Measurements from ENCODE around the gene CAMK2N2. TPM values are rescaled to one million over a fixed set of nuclear protein-coding genes. Genes with fewer than 3 reads are reported as not detected.

Gene CAMK2N2
- total RNA-seq, 1 donor from 2014 or later, result 5.6 TPM

DNA sequence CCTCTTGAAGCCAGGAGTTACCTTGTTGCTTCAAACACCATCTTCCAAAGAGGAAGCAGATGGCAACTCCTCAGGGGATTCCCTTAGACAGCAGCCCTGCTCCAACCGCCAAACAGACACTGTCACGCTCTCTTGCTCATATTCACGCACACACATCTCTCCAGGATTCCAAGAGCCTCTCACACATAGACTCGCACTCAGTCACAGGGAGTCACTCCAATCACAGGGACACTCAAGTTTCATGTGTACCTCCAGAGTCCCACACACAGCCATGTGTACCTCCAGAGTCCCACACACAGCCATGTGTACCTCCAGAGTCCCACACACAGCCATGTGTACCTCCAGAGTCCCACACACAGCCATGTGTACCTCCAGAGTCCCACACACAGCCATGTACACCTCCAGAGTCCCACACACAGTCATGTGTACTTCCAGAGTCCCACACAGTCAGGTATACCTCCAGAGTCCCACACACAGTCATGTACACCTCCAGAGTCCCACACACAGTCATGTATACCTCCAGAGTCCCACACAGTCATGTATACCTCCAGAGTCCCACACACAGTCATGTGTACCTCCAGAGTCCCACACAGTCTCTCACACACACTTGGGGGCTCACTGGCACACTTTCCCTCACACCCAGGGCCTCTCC lies 25.8 kb downstream of the CAMK2N2 start:
- H3K4me1 Mint-ChIP-seq, result peaks cover 8% of the 10 kb centered on the region
- H3K36me3 Mint-ChIP-seq (ENCODE audit: low read depth), result no peaks in the 10 kb centered on the region
- H3K27me3 Mint-ChIP-seq (ENCODE audit: low read depth), result peaks cover 54% of the 10 kb centered on the region
- H3K27ac Mint-ChIP-seq (ENCODE audit: unreplicated experiment), result no peak overlapping the region
- DNase-seq (ENCODE audit: low read depth, low spot score), result no peak
- TF ChIP-seq, protein P1, sequence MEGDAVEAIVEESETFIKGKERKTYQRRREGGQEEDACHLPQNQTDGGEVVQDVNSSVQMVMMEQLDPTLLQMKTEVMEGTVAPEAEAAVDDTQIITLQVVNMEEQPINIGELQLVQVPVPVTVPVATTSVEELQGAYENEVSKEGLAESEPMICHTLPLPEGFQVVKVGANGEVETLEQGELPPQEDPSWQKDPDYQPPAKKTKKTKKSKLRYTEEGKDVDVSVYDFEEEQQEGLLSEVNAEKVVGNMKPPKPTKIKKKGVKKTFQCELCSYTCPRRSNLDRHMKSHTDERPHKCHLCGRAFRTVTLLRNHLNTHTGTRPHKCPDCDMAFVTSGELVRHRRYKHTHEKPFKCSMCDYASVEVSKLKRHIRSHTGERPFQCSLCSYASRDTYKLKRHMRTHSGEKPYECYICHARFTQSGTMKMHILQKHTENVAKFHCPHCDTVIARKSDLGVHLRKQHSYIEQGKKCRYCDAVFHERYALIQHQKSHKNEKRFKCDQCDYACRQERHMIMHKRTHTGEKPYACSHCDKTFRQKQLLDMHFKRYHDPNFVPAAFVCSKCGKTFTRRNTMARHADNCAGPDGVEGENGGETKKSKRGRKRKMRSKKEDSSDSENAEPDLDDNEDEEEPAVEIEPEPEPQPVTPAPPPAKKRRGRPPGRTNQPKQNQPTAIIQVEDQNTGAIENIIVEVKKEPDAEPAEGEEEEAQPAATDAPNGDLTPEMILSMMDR (conservative IDR thresholded peaks at IDR 0.05), result no peak
- H3K4me3 Mint-ChIP-seq, result no peak overlapping the region
- no peaks in the 10 kb centered on the region for H3K9me3 Mint-ChIP-seq

GRCh38 chr3:184234671-184235380 lies 26.5 kb downstream of the CAMK2N2 start:
- no peaks in the 10 kb centered on the region for H3K36me3 Mint-ChIP-seq (ENCODE audit: low read depth)
- H3K27ac Mint-ChIP-seq (ENCODE audit: unreplicated experiment), result no peak overlapping the region
- TF ChIP-seq, protein P1 (conservative IDR thresholded peaks at IDR 0.05), result no peak
- DNase-seq (ENCODE audit: low read depth, low spot score), result no peak
- no peaks in the 10 kb centered on the region for H3K9me3 Mint-ChIP-seq
- H3K4me1 Mint-ChIP-seq, result peaks cover 8% of the 10 kb centered on the region
- H3K4me3 Mint-ChIP-seq, result no peak overlapping the region
- H3K27me3 Mint-ChIP-seq (ENCODE audit: low read depth), result peaks cover 55% of the 10 kb centered on the region

DNA sequence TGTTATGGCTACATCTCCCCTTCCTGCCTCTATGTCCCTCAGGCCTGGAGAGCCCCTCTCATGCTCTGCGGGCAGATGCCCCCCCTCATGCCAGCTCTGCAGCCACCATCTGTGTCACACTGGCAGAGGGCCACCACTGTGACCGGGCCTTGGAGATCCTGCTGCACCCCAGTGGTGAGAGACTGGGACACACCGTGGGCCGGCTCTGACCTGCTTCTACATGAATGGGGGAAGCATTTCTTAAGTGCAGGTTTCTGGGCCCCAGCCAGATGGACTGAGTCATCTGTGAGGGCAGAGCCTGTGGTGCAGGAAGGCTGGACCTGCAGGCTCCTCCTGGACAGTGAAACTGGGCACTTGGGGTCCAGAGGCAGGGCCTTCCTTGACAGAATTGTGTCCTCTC lies 27.1 kb downstream of the CAMK2N2 start:
- H3K4me3 Mint-ChIP-seq, result no peak overlapping the region
- H3K36me3 Mint-ChIP-seq (ENCODE audit: low read depth), result no peaks in the 10 kb centered on the region
- no peaks in the 10 kb centered on the region for H3K9me3 Mint-ChIP-seq
- peaks cover 60% of the 10 kb centered on the region for H3K27me3 Mint-ChIP-seq (ENCODE audit: low read depth)
- H3K27ac Mint-ChIP-seq (ENCODE audit: unreplicated experiment), result no peak overlapping the region
- TF ChIP-seq, protein P1 (conservative IDR thresholded peaks at IDR 0.05), result no peak
- H3K4me1 Mint-ChIP-seq, result peaks cover 8% of the 10 kb centered on the region
- DNase-seq (ENCODE audit: low read depth, low spot score), result no peak

GRCh38 chr3:184233127-184233843 lies 28.1 kb downstream of the CAMK2N2 start:
- H3K4me3 Mint-ChIP-seq, result no peak overlapping the region
- H3K4me1 Mint-ChIP-seq, result peaks cover 8% of the 10 kb centered on the region
- no peaks in the 10 kb centered on the region for H3K9me3 Mint-ChIP-seq
- DNase-seq (ENCODE audit: low read depth, low spot score), result no peak
- H3K27me3 Mint-ChIP-seq (ENCODE audit: low read depth), result peaks cover 69% of the 10 kb centered on the region
- no peaks in the 10 kb centered on the region for H3K36me3 Mint-ChIP-seq (ENCODE audit: low read depth)
- TF ChIP-seq, protein P1 (conservative IDR thresholded peaks at IDR 0.05), result no peak
- H3K27ac Mint-ChIP-seq (ENCODE audit: unreplicated experiment), result no peak overlapping the region

- Mint-ChIP-seq H3K4me3 (peak overlapping the region; percentile 84), H3K9me3 (no peaks in the 10 kb centered on the region), H3K27me3 (ENCODE audit: low read depth) (peaks cover 76% of the 10 kb centered on the region), H3K36me3 (ENCODE audit: low read depth) (no peaks in the 10 kb centered on the region), H3K27ac (ENCODE audit: unreplicated experiment) (no peak overlapping the region), H3K4me1 (peaks cover 8% of the 10 kb centered on the region)
- DNase-seq (ENCODE audit: low read depth, low spot score), result no peak
- TF ChIP-seq, protein P1 (conservative IDR thresholded peaks at IDR 0.05), result no peak
These were observed 29.7 kb downstream of the CAMK2N2 start for GRCh38 chr3:184231671-184232070.

All from neural crest cell (in vitro differentiated cells).